ENCODE measurements around the gene IL4I1.

Gene IL4I1

GRCh38 chr19:49846408-49846807 is 50.3 kb downstream of the IL4I1 start:
- no peak overlapping the region for H3K4me3 ChIP-seq (ENCODE audit: low read depth, low read length)
- H3K27ac ChIP-seq, result no peak overlapping the region
- H3K36me3 ChIP-seq (ENCODE audit: control insufficient read depth, insufficient read depth, low read length), result no peaks in the 10 kb centered on the region
- no peaks in the 10 kb centered on the region for H3K27me3 ChIP-seq (ENCODE audit: control insufficient read depth, insufficient read depth, low read length)
- no peaks in the 10 kb centered on the region for H3K9me3 ChIP-seq (ENCODE audit: control insufficient read depth, low read length)
- TF ChIP-seq, protein P1, sequence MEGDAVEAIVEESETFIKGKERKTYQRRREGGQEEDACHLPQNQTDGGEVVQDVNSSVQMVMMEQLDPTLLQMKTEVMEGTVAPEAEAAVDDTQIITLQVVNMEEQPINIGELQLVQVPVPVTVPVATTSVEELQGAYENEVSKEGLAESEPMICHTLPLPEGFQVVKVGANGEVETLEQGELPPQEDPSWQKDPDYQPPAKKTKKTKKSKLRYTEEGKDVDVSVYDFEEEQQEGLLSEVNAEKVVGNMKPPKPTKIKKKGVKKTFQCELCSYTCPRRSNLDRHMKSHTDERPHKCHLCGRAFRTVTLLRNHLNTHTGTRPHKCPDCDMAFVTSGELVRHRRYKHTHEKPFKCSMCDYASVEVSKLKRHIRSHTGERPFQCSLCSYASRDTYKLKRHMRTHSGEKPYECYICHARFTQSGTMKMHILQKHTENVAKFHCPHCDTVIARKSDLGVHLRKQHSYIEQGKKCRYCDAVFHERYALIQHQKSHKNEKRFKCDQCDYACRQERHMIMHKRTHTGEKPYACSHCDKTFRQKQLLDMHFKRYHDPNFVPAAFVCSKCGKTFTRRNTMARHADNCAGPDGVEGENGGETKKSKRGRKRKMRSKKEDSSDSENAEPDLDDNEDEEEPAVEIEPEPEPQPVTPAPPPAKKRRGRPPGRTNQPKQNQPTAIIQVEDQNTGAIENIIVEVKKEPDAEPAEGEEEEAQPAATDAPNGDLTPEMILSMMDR (IDR thresholded peaks at IDR 0.05), result no peak
- no peaks in the 10 kb centered on the region for H3K79me2 ChIP-seq
- H2AFZ ChIP-seq, result no peak overlapping the region
- H3K9ac ChIP-seq, result no peak overlapping the region
- no peak overlapping the region for H3K4me2 ChIP-seq (ENCODE audit: low read length)
- H3K4me1 ChIP-seq, result no peaks in the 10 kb centered on the region

DNA sequence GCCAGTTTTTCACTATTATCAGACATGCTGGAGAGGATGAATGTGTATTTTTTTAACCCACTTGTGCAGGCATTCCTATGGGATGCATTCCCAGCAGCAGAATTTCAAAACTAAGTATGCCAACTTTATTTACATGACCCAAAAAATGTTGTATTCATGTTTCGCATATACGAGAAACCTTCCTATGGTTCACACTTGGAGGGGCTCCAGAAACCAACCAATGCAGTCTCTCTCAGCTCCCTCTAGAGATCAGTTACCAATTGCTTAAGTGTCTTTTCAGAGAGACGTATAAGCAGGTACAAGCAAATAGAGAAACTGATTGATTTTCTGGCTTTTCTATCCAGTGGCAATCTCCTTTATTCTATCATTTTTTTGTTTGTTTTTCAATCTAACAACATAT is 51.3 kb downstream of the IL4I1 start:
- H3K4me1 ChIP-seq, result no peaks in the 10 kb centered on the region
- H3K79me2 ChIP-seq, result no peaks in the 10 kb centered on the region
- H3K27me3 ChIP-seq (ENCODE audit: control insufficient read depth, insufficient read depth, low read length), result no peaks in the 10 kb centered on the region
- no peak overlapping the region for H3K27ac ChIP-seq
- no peak overlapping the region for H3K4me2 ChIP-seq (ENCODE audit: low read length)
- TF ChIP-seq, protein P1 (IDR thresholded peaks at IDR 0.05), result no peak
- no peak overlapping the region for H3K4me3 ChIP-seq (ENCODE audit: low read depth, low read length)
- H2AFZ ChIP-seq, result no peak overlapping the region
- H3K36me3 ChIP-seq (ENCODE audit: control insufficient read depth, insufficient read depth, low read length), result no peaks in the 10 kb centered on the region
- no peak overlapping the region for H3K9ac ChIP-seq
- no peaks in the 10 kb centered on the region for H3K9me3 ChIP-seq (ENCODE audit: control insufficient read depth, low read length)

- H3K79me2 ChIP-seq, result no peaks in the 10 kb centered on the region
- H2AFZ ChIP-seq, result no peak overlapping the region
- no peak overlapping the region for H3K4me2 ChIP-seq (ENCODE audit: low read length)
- H3K27me3 ChIP-seq (ENCODE audit: control insufficient read depth, insufficient read depth, low read length), result no peaks in the 10 kb centered on the region
- TF ChIP-seq, protein P1 (IDR thresholded peaks at IDR 0.05), result no peak
- H3K4me1 ChIP-seq, result no peaks in the 10 kb centered on the region
- H3K27ac ChIP-seq, result no peak overlapping the region
- no peaks in the 10 kb centered on the region for H3K9me3 ChIP-seq (ENCODE audit: control insufficient read depth, low read length)
- H3K36me3 ChIP-seq (ENCODE audit: control insufficient read depth, insufficient read depth, low read length), result no peaks in the 10 kb centered on the region
- no peak overlapping the region for H3K9ac ChIP-seq
- no peak overlapping the region for H3K4me3 ChIP-seq (ENCODE audit: low read depth, low read length)
These were observed 52.3 kb downstream of the IL4I1 start for GRCh38 chr19:49844138-49845095.

- TF ChIP-seq, protein P1 (IDR thresholded peaks at IDR 0.05), result no peak
- Histone ChIP-seq H2AFZ (no peak overlapping the region), H3K27me3 (ENCODE audit: control insufficient read depth, insufficient read depth, low read length) (no peaks in the 10 kb centered on the region), H3K4me2 (ENCODE audit: low read length) (no peak overlapping the region), H3K4me1 (no peaks in the 10 kb centered on the region), H3K4me3 (ENCODE audit: low read depth, low read length) (no peak overlapping the region), H3K9me3 (ENCODE audit: control insufficient read depth, low read length) (no peaks in the 10 kb centered on the region), H3K79me2 (no peaks in the 10 kb centered on the region), H3K9ac (no peak overlapping the region), H3K27ac (no peak overlapping the region), H3K36me3 (ENCODE audit: control insufficient read depth, insufficient read depth, low read length) (no peaks in the 10 kb centered on the region)
These were observed 53.4 kb downstream of the IL4I1 start for GRCh38 chr19:49843265-49843664.
